Vagina (tissue), 2 donors: Measurements from ENCODE around the gene BEAN1.
"Not testable (repeated sequence)": the region's sequence is repeated elsewhere in the genome, so short reads cannot be mapped to it uniquely, and the experiment has no call there.

ENCODE experiments used
- POLR2A ChIP-seq, 2 donors: fragments of 450-650 bp; IDR thresholded peaks; one replicate each; pipeline ENCODE4 v1.6.1; 2017; ENCODE audit warnings: antibody characterized with exemption in 2 of 2, mild to moderate bottlenecking in 2 of 2, moderate library complexity in 2 of 2
- TF ChIP-seq, protein P1 (sequence below), 3 experiments: fragments of 450-650 bp in 2 of 3; fragments of 200-600 bp in 1 of 3; sonication (generic) in 1 of 3; IDR thresholded peaks; one replicate each; pipeline ENCODE4 v1.5.1; 2017 to 2019; ENCODE audit warnings: antibody characterized with exemption in 3 of 3, mild to moderate bottlenecking in 2 of 3, moderate library complexity in 2 of 3

DNA sequence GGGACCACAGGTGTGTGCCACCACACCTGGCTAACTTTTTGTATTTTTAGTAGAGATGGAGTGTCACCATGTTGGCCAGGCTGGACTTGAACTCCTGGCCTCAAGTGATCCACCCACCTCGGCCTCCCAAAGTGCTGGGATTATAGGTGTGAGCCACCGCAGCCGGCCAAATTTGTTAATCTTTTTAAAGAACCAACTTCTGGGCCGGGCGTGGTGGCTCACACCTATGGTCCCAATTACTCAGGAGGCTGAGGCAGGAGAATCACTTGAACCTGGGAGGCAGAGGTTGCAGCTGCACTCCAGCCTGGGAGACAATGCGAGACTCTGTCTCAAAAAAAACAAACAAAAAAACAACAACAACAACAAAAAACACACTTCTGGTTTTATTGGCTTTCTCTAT, 38.9 kb downstream of the BEAN1 start:
- TF ChIP-seq POLR2A (IDR thresholded peaks at IDR 0.05), result not testable (repeated sequence)
- TF ChIP-seq, protein P1, sequence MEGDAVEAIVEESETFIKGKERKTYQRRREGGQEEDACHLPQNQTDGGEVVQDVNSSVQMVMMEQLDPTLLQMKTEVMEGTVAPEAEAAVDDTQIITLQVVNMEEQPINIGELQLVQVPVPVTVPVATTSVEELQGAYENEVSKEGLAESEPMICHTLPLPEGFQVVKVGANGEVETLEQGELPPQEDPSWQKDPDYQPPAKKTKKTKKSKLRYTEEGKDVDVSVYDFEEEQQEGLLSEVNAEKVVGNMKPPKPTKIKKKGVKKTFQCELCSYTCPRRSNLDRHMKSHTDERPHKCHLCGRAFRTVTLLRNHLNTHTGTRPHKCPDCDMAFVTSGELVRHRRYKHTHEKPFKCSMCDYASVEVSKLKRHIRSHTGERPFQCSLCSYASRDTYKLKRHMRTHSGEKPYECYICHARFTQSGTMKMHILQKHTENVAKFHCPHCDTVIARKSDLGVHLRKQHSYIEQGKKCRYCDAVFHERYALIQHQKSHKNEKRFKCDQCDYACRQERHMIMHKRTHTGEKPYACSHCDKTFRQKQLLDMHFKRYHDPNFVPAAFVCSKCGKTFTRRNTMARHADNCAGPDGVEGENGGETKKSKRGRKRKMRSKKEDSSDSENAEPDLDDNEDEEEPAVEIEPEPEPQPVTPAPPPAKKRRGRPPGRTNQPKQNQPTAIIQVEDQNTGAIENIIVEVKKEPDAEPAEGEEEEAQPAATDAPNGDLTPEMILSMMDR (IDR thresholded peaks at IDR 0.05), result not testable (repeated sequence)
